Measurements from ENCODE around the gene COL9A3.

DNA sequence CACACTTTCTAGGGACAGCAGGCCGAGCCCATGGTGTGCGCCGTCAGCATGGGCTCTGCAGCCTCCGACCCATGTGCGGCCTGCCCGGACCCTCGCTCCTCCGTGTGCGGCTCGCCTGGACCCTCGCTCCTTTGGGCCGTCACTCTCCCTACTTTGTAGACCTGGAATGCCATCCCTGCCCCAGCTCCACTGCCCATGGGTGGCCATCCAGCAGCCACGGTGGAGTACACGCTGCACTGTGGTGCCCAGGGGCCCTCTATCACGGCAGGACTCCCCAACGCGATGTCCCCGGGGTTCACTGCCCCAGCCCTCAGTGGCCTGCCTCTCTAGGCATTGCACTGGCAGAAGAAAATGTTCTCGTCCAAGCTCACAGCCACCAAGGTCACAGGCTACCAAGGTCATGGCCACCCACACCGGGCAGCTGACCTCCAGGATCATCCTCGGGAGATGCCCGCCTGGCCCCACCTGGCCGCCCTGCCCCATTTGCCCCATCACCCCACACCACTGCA is 44.7 kb upstream of the COL9A3 start:
- TF ChIP-seq, protein P1, sequence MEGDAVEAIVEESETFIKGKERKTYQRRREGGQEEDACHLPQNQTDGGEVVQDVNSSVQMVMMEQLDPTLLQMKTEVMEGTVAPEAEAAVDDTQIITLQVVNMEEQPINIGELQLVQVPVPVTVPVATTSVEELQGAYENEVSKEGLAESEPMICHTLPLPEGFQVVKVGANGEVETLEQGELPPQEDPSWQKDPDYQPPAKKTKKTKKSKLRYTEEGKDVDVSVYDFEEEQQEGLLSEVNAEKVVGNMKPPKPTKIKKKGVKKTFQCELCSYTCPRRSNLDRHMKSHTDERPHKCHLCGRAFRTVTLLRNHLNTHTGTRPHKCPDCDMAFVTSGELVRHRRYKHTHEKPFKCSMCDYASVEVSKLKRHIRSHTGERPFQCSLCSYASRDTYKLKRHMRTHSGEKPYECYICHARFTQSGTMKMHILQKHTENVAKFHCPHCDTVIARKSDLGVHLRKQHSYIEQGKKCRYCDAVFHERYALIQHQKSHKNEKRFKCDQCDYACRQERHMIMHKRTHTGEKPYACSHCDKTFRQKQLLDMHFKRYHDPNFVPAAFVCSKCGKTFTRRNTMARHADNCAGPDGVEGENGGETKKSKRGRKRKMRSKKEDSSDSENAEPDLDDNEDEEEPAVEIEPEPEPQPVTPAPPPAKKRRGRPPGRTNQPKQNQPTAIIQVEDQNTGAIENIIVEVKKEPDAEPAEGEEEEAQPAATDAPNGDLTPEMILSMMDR (IDR thresholded peaks at IDR 0.05; ENCODE audit: insufficient read depth, low read length) = no peak
- no peak for TF ChIP-seq POLR2AphosphoS5 (IDR thresholded peaks at IDR 0.05; ENCODE audit: low read depth)

All from HL-60 (cell line).